ENCODE data around the gene KCNH6. TPM values are rescaled to one million over a fixed set of nuclear protein-coding genes. Genes with fewer than 3 reads are reported as not detected.

The KCNH6 gene
- total RNA-seq, 1 experiment from 2014 or later = not detected

GRCh38 chr17:63475491-63476412 is 47.4 kb upstream of the KCNH6 start:
- intact Hi-C loops (cut with micrococcal nuclease; ENCODE audit: unreplicated experiment) = no loop called here
- no peaks in the 10 kb centered on the region for H3K36me3 ChIP-seq (ENCODE audit: control insufficient read depth, insufficient read depth, low read length)
- no TSS peak for BruUV-seq (replicated peaks)
- H3K4me1 ChIP-seq = peaks cover 13% of the 10 kb centered on the region
- H3K4me3 Mint-ChIP-seq (ENCODE audit: unreplicated experiment) = peak overlapping the region; percentile 98
- peaks cover 9% of the 10 kb centered on the region for H3K27me3 Mint-ChIP-seq (ENCODE audit: insufficient read depth, unreplicated experiment)
- peak overlapping the region; percentile 67 for H3K4me3 ChIP-seq (ENCODE audit: low read depth, low read length)
- peaks cover 10% of the 10 kb centered on the region for H3K4me1 Mint-ChIP-seq (ENCODE audit: low read depth, unreplicated experiment)
- no peaks in the 10 kb centered on the region for H3K27me3 ChIP-seq (replicated peaks; ENCODE audit: control insufficient read depth, insufficient read depth, low read length)
- H3K9me3 ChIP-seq = no peaks in the 10 kb centered on the region
- CTCF ChIA-PET = interaction anchor here (0.7 to 6.0 kb wide), 6 partner anchors 12 to 472 kb away, joined by 3 to 107 read pairs (median 4); no protein-coding TSS in a partner anchor
- H3K9me3 Mint-ChIP-seq (ENCODE audit: unreplicated experiment) = no peaks in the 10 kb centered on the region
- H3K36me3 Mint-ChIP-seq (ENCODE audit: insufficient read depth, unreplicated experiment) = no peaks in the 10 kb centered on the region
- TF ChIP-seq, protein P1, sequence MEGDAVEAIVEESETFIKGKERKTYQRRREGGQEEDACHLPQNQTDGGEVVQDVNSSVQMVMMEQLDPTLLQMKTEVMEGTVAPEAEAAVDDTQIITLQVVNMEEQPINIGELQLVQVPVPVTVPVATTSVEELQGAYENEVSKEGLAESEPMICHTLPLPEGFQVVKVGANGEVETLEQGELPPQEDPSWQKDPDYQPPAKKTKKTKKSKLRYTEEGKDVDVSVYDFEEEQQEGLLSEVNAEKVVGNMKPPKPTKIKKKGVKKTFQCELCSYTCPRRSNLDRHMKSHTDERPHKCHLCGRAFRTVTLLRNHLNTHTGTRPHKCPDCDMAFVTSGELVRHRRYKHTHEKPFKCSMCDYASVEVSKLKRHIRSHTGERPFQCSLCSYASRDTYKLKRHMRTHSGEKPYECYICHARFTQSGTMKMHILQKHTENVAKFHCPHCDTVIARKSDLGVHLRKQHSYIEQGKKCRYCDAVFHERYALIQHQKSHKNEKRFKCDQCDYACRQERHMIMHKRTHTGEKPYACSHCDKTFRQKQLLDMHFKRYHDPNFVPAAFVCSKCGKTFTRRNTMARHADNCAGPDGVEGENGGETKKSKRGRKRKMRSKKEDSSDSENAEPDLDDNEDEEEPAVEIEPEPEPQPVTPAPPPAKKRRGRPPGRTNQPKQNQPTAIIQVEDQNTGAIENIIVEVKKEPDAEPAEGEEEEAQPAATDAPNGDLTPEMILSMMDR (IDR thresholded peaks at IDR 0.05; ENCODE audit: insufficient read depth in 1 of 2, low read depth in 1 of 2, low read length in 1 of 2, severe bottlenecking in 1 of 2, unreplicated experiment in 1 of 2) = no peak
- H3K27ac Mint-ChIP-seq (ENCODE audit: unreplicated experiment) = no peak overlapping the region
- DNase-seq = no peak
- POLR2A ChIA-PET = no interaction called here

GRCh38 chr17:63476459-63476853 is 46.7 kb upstream of the KCNH6 start:
- POLR2A ChIA-PET = no interaction called here
- intact Hi-C loops (cut with micrococcal nuclease; ENCODE audit: unreplicated experiment) = no loop called here
- H3K4me3 ChIP-seq (ENCODE audit: low read depth, low read length) = peak overlapping the region; percentile 67
- H3K36me3 ChIP-seq (ENCODE audit: control insufficient read depth, insufficient read depth, low read length) = no peaks in the 10 kb centered on the region
- H3K27me3 ChIP-seq (replicated peaks; ENCODE audit: control insufficient read depth, insufficient read depth, low read length) = no peaks in the 10 kb centered on the region
- BruUV-seq (replicated peaks) = no TSS peak
- H3K9me3 ChIP-seq = no peaks in the 10 kb centered on the region
- H3K9me3 Mint-ChIP-seq (ENCODE audit: unreplicated experiment) = no peaks in the 10 kb centered on the region
- DNase-seq = peak; percentile 55 to 71
- H3K27ac Mint-ChIP-seq (ENCODE audit: unreplicated experiment) = no peak overlapping the region
- H3K27me3 Mint-ChIP-seq (ENCODE audit: insufficient read depth, unreplicated experiment) = peaks cover 9% of the 10 kb centered on the region
- TF ChIP-seq, protein P1 (IDR thresholded peaks at IDR 0.05; ENCODE audit: insufficient read depth in 1 of 2, low read depth in 1 of 2, low read length in 1 of 2, severe bottlenecking in 1 of 2, unreplicated experiment in 1 of 2) = no peak
- CTCF ChIA-PET = interaction anchor here (0.6 to 6.0 kb wide), 8 partner anchors 11 to 830 kb away, joined by 3 to 107 read pairs (median 4); partner anchors contain the start of gene CYB561
- no peaks in the 10 kb centered on the region for H3K36me3 Mint-ChIP-seq (ENCODE audit: insufficient read depth, unreplicated experiment)
- peaks cover 13% of the 10 kb centered on the region for H3K4me1 ChIP-seq
- H3K4me1 Mint-ChIP-seq (ENCODE audit: low read depth, unreplicated experiment) = peaks cover 10% of the 10 kb centered on the region
- H3K4me3 Mint-ChIP-seq (ENCODE audit: unreplicated experiment) = peak overlapping the region; percentile 98

- Histone ChIP-seq H3K9me3 (no peaks in the 10 kb centered on the region), H3K4me1 (peaks cover 13% of the 10 kb centered on the region), H3K4me3 (ENCODE audit: low read depth, low read length) (peak within 1 kb of the TSS; percentile 67), H3K27me3 (replicated peaks; ENCODE audit: control insufficient read depth, insufficient read depth, low read length) (no peaks in the 10 kb centered on the region), H3K36me3 (ENCODE audit: control insufficient read depth, insufficient read depth, low read length) (no peaks in the 10 kb centered on the region)
- peaks cover 10% of the 10 kb centered on the region for H3K4me1 Mint-ChIP-seq (ENCODE audit: low read depth, unreplicated experiment)
- ChIA-PET POLR2A (no interaction called here), CTCF (interaction anchor here (0.6 to 6.0 kb wide), 8 partner anchors 10 to 830 kb away, joined by 3 to 107 read pairs (median 4); partner anchors contain the start of gene CYB561)
- H3K9me3 Mint-ChIP-seq (ENCODE audit: unreplicated experiment) = no peaks in the 10 kb centered on the region
- DNase-seq = peak; percentile 60 to 71
- no peaks in the 10 kb centered on the region for H3K36me3 Mint-ChIP-seq (ENCODE audit: insufficient read depth, unreplicated experiment)
- peak within 1 kb of the TSS; percentile 76 for H3K27ac Mint-ChIP-seq (ENCODE audit: unreplicated experiment)
- H3K4me3 Mint-ChIP-seq (ENCODE audit: unreplicated experiment) = peak within 1 kb of the TSS; percentile 98
- intact Hi-C loops (cut with micrococcal nuclease; ENCODE audit: unreplicated experiment) = loop anchor here (1.0 kb wide), 1 partner anchor 31 kb away; the partner anchor contains the start of gene CYB561
- BruUV-seq (replicated peaks) = no TSS peak
- H3K27me3 Mint-ChIP-seq (ENCODE audit: insufficient read depth, unreplicated experiment) = peaks cover 9% of the 10 kb centered on the region
- TF ChIP-seq, protein P1 (IDR thresholded peaks at IDR 0.05; ENCODE audit: insufficient read depth in 1 of 2, low read depth in 1 of 2, low read length in 1 of 2, severe bottlenecking in 1 of 2, unreplicated experiment in 1 of 2) = no peak
These were observed 46.2 kb upstream of the KCNH6 start, which contains the start of gene ACE for GRCh38 chr17:63476854-63477479. Gene ACE (plus strand): TSS chr17:63477061. CDS start chr17:63477095, 34 bp downstream.

Measured in Caco-2 (cell line).